Panc1 (cell line): ENCODE measurements around the gene SMG6. TPM values are rescaled to one million over a fixed set of nuclear protein-coding genes. Genes with fewer than 3 reads are reported as not detected.

Experiments
- ATAC-seq: fragments of 200-7000 bp; cut with Tn5 transposase; 2 replicates; pipeline ENCODE4 v1.9.1; 2020; ENCODE audit warnings: mild to moderate bottlenecking, moderate library complexity
- BruUV-seq: library from RNA; stranded (reverse); fragments of 400-500 nt; replicated peaks from 2 replicates; lab custom pipeline; 2021; lab: Mats Ljungman, UMichigan
- CTCF ChIA-PET: fragments of 300-600 bp; sonication (Branson Sonifier 250); formaldehyde crosslinking; loops from one replicate; lab custom pipeline; 2022; ENCODE audit warnings: antibody characterized with exemption; lab: Charles Lee
- POLR2A ChIA-PET: fragments of 300-600 bp; sonication (Branson Sonifier 250); formaldehyde crosslinking; loops from one replicate; lab custom pipeline; 2022; ENCODE audit warnings: antibody characterized with exemption; lab: Charles Lee
- DNase-seq: peaks from one replicate; pipeline ENCODE4 v3.0.0-alpha.2; 2010; ENCODE audit warnings: low read depth, low spot score
- H3K27ac ChIP-seq: 2 replicates; pipeline ENCODE4 v1.5.1; 2011; ENCODE audit warnings: mild to moderate bottlenecking, low read length, inconsistent platforms
- H3K27me3 ChIP-seq: fragments of 200-500 bp; sonication (Bioruptor generic); 2 replicates; pipeline ENCODE4 v1.6.0; 2014; ENCODE audit warnings: low read length, inconsistent platforms; ENCODE audit not compliant: control insufficient read depth, insufficient read depth
- H3K36me3 ChIP-seq: fragments of 200-500 bp; sonication (Bioruptor generic); 2 replicates; pipeline ENCODE4 v1.5.1; 2014; ENCODE audit warnings: inconsistent platforms, mild to moderate bottlenecking, low read length, moderate library complexity; ENCODE audit not compliant: control insufficient read depth, insufficient read depth
- H3K4me1 ChIP-seq: 2 replicates; pipeline ENCODE4 v1.5.1; 2011; ENCODE audit warnings: inconsistent platforms, mild to moderate bottlenecking, low read length, moderate library complexity; ENCODE audit not compliant: control insufficient read depth, insufficient read depth
- H3K4me3 ChIP-seq, 2 experiments: 2 replicates each; pipeline ENCODE4 v1.5.1; 2011 to 2012; ENCODE audit warnings: low read depth in 2 of 2, low read length in 2 of 2, mild to moderate bottlenecking in 2 of 2, inconsistent platforms in 1 of 2, moderate library complexity in 1 of 2
- H3K9me3 ChIP-seq: fragments of 200-500 bp; sonication (Bioruptor generic); 2 replicates; pipeline ENCODE4 v1.5.1; 2014; ENCODE audit warnings: low read depth, mild to moderate bottlenecking, inconsistent platforms, low read length, moderate library complexity; ENCODE audit not compliant: control insufficient read depth, insufficient read depth
- POLR2AphosphoS5 ChIP-seq: IDR thresholded peaks from 2 replicates; pipeline ENCODE4 v1.6.1; 2012; ENCODE audit warnings: mild to moderate bottlenecking, low read depth, low read length, moderate library complexity
- SIN3A ChIP-seq: IDR thresholded peaks from 2 replicates; pipeline ENCODE4 v1.6.1; 2012; ENCODE audit warnings: low read depth, mild to moderate bottlenecking, low read length, moderate library complexity, borderline replicate concordance; ENCODE audit not compliant: insufficient read depth
- TCF7L2 ChIP-seq: IDR thresholded peaks from 2 replicates; pipeline ENCODE4 v1.6.1; 2011; ENCODE audit warnings: mild to moderate bottlenecking, low read depth, low read length, inconsistent platforms
- in situ Hi-C: cut with HindIII; loops from 2 replicates; pipeline ENCODE4 v1.10.0; 2016; ENCODE audit warnings: low sequenced_read_pairs, low pct_unique_long_range_greater_than_20kb
- intact Hi-C: fragments of 100-400 bp; cut with micrococcal nuclease; formaldehyde crosslinking; loops from one replicate; pipeline ENCODE4 v1.10.0; 2022; ENCODE audit not compliant: unreplicated experiment
- total RNA-seq: library from RNA; stranded (reverse); gene quantifications from one replicate; pipeline ENCODE4 v1.2.1, GENCODE V29; 2021; ENCODE audit not compliant: unreplicated experiment
- TF ChIP-seq, protein P1 (sequence below), 2 experiments: IDR thresholded peaks; 2 replicates each; pipeline ENCODE4 v1.6.1; 2011 to 2012; ENCODE audit warnings: low read depth in 2 of 2, control low read depth in 1 of 2, low read length in 1 of 2, mild to moderate bottlenecking in 1 of 2, moderate library complexity in 1 of 2; ENCODE audit not compliant: insufficient read depth in 1 of 2
- TF ChIP-seq, protein P2 (sequence below): fragments of 450-650 bp; IDR thresholded peaks from 2 replicates; pipeline ENCODE4 v1.5.1; 2017; ENCODE audit warnings: mild to moderate bottlenecking

SMG6 gene
- total RNA-seq, 1 experiment from 2014 or later: 17.8 TPM

DNA sequence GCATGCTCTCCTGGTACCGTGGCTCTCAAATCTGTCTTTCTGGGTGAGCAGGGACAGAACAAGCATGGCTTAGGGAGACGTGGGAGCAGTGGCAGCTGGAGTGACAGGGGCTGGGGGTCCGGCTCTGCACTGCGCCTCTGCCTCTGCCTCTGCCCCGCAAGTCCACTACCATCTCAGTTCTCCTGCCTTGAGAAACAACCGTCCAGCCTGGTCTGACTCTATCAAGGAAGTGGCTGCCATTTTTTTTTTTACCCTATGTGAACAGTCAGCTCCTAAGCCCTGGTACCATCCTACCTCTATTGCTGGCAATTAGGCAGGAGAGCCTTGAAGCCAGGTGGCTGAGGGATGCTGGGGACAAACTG, 232.6 kb downstream of the SMG6 start:
- ChIA-PET POLR2A (no interaction called here), CTCF (interaction anchor here (0.6 kb wide), 1 partner anchor 60 kb away, joined by 3 read pairs; no protein-coding TSS in a partner anchor)
- in situ Hi-C loops (no loop called here), intact Hi-C loops (no loop called here)
- Histone ChIP-seq H3K4me3 (no peak overlapping the region), H3K36me3 (no peaks in the 10 kb centered on the region; the same call in 1 of the 2 replicates), H3K27ac (no peak overlapping the region), H3K9me3 (no peaks in the 10 kb centered on the region), H3K4me1 (no peaks in the 10 kb centered on the region), H3K27me3 (no peaks in the 10 kb centered on the region)
- TF ChIP-seq POLR2AphosphoS5 (no peak), TCF7L2 (no peak), SIN3A (no peak)
- TF ChIP-seq, protein P1, sequence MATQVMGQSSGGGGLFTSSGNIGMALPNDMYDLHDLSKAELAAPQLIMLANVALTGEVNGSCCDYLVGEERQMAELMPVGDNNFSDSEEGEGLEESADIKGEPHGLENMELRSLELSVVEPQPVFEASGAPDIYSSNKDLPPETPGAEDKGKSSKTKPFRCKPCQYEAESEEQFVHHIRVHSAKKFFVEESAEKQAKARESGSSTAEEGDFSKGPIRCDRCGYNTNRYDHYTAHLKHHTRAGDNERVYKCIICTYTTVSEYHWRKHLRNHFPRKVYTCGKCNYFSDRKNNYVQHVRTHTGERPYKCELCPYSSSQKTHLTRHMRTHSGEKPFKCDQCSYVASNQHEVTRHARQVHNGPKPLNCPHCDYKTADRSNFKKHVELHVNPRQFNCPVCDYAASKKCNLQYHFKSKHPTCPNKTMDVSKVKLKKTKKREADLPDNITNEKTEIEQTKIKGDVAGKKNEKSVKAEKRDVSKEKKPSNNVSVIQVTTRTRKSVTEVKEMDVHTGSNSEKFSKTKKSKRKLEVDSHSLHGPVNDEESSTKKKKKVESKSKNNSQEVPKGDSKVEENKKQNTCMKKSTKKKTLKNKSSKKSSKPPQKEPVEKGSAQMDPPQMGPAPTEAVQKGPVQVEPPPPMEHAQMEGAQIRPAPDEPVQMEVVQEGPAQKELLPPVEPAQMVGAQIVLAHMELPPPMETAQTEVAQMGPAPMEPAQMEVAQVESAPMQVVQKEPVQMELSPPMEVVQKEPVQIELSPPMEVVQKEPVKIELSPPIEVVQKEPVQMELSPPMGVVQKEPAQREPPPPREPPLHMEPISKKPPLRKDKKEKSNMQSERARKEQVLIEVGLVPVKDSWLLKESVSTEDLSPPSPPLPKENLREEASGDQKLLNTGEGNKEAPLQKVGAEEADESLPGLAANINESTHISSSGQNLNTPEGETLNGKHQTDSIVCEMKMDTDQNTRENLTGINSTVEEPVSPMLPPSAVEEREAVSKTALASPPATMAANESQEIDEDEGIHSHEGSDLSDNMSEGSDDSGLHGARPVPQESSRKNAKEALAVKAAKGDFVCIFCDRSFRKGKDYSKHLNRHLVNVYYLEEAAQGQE (IDR thresholded peaks at IDR 0.05; ENCODE audit: insufficient read depth in 1 of 2, low read depth in 2 of 2, low read length in 1 of 2): no peak
- TF ChIP-seq, protein P2, sequence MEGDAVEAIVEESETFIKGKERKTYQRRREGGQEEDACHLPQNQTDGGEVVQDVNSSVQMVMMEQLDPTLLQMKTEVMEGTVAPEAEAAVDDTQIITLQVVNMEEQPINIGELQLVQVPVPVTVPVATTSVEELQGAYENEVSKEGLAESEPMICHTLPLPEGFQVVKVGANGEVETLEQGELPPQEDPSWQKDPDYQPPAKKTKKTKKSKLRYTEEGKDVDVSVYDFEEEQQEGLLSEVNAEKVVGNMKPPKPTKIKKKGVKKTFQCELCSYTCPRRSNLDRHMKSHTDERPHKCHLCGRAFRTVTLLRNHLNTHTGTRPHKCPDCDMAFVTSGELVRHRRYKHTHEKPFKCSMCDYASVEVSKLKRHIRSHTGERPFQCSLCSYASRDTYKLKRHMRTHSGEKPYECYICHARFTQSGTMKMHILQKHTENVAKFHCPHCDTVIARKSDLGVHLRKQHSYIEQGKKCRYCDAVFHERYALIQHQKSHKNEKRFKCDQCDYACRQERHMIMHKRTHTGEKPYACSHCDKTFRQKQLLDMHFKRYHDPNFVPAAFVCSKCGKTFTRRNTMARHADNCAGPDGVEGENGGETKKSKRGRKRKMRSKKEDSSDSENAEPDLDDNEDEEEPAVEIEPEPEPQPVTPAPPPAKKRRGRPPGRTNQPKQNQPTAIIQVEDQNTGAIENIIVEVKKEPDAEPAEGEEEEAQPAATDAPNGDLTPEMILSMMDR: no peak
- no TSS peak for BruUV-seq
- no peak for ATAC-seq
- no peak for DNase-seq

DNA sequence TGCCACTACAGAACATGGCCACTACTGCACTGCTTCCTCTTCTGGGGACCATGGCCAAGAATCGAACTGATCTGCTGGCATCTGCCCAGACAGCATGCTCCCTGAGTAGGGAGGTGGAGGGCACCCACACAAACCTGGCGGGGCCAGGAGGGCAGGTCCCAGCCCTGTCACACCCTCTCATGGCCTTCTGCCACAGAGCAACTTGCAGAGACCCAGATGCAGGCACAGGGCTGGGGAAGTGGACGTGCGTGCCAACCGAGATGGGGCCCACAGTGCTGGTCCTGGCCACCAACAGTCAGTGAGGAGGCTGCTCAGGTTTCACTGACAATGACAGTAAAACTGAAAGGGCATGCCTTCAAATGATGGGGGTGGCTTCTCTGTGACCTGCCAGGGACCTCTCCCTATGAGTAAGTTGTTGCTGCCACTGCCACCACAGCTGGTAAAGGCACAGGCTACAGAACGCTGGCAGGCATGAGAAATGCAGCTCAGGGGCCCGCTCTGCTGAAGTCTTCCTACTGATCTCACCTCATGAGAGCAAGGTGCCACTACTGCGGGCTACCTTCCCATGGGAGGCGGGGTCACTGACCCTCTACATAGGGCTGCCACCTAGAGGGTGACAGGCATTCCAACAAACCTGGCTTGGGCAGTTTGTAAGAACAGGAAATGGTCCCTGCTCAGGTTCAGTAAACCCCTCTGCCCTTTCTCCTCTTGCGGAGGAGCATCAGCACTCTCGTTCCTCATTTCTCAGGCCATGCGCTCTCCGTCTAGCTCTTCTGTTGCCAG, 233.2 kb downstream of the SMG6 start:
- in situ Hi-C loops: no loop called here
- no peaks in the 10 kb centered on the region for H3K27me3 ChIP-seq
- ChIA-PET POLR2A (no interaction called here), CTCF (interaction anchor here (0.6 kb wide), 1 partner anchor 60 kb away, joined by 3 read pairs; no protein-coding TSS in a partner anchor)
- no peak overlapping the region for H3K4me3 ChIP-seq
- no peaks in the 10 kb centered on the region; the same call in 1 of the 2 replicates for H3K36me3 ChIP-seq
- H3K4me1 ChIP-seq: no peaks in the 10 kb centered on the region
- DNase-seq (no peak), ATAC-seq (no peak)
- H3K27ac ChIP-seq: no peak overlapping the region
- TF ChIP-seq POLR2AphosphoS5: no peak
- TF ChIP-seq SIN3A: no peak
- TF ChIP-seq, protein P2: no peak
- TF ChIP-seq, protein P1 (IDR thresholded peaks at IDR 0.05; ENCODE audit: insufficient read depth in 1 of 2, low read depth in 2 of 2, low read length in 1 of 2): no peak
- TF ChIP-seq TCF7L2: no peak
- BruUV-seq: no TSS peak
- H3K9me3 ChIP-seq: no peaks in the 10 kb centered on the region
- intact Hi-C loops: no loop called here
